Measurements from ENCODE around the gene AP1G2. TPM values are rescaled to one million over a fixed set of nuclear protein-coding genes. Genes with fewer than 3 reads are reported as not detected.

AP1G2 gene
- total RNA-seq, 1 experiment from 2014 or later, result 69.7 TPM

DNA sequence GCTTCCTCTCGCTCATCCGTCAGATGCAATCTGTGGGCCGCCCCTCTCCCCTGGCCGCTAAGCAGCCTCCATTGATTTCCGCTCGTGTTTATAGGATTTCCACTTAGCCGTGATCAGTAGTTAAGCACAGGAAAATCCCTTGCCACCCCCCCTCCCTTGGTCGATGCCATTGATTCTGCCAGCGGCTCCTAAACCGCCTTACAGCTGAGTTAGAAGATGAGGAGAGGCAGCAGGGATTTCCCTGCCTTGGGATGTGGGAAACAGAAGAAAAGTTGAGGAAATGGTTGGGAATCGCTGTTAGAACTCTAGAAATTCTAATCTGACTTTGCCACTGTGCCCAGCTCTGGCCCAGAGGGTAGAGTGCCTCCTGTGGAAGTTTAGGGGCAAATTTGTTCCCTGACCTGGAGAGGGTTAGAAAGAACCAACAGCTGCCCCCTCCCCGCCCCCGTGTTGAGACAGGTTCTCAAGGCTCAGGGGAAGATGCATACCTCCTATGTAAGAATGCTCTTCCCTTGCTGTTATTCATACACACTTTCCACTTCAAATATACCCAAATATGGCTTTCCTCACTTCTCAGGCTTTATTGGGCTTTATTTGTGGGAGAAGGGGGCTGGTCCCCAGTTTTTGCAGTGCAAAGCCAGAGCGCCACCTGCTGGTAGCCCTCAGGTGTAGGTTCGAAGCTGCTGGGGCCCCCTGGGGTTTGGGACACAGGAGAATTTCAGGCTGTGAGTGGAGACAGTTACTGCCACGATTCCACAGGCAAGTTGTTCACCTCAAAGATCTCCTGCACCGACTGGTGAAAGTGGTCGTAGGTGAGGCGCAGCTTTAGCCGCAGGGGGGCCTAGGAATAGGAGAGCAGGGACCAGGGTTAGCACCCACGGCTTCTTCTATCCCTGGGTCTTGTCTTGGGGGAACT, 8.3 kb downstream of the AP1G2 start:
- no peak for ATAC-seq

GRCh38 chr14:23558346-23559009, 9.1 kb downstream of the AP1G2 start:
- peak overlapping the region; percentile 92; the same call in 1 of the 2 replicates for H3K4me2 ChIP-seq (ENCODE audit: low read length)
- intact Hi-C loops (cut with micrococcal nuclease), result loop anchor here (10.0 kb wide), 1 partner anchor 484 kb away; no protein-coding TSS in a partner anchor
- no peaks in the 10 kb centered on the region for H3K27me3 ChIP-seq (ENCODE audit: low read length)
- no peaks in the 10 kb centered on the region for H3K9me2 ChIP-seq (replicated peaks; ENCODE audit: low read length)
- BruUV-seq (replicated peaks), result no TSS peak
- H3K4me3 ChIP-seq (ENCODE audit: low read length), result no peak overlapping the region; the same call in 1 of the 2 replicates
- ChIA-PET CTCF (no interaction called here), POLR2A (ENCODE audit: unreplicated experiment) (no interaction called here)
- H3K4me1 ChIP-seq (ENCODE audit: insufficient read depth, low read length), result peaks cover 32% of the 10 kb centered on the region
- DNase-seq (no peak), ATAC-seq (no peak)
- no peaks in the 10 kb centered on the region for H3F3A ChIP-seq (ENCODE audit: low read length, unreplicated experiment)
- H2AFZ ChIP-seq (ENCODE audit: low read length), result no peak overlapping the region
- peaks cover 26% of the 10 kb centered on the region for H3K79me2 ChIP-seq (ENCODE audit: low read length)
- no peak overlapping the region for H3K9ac ChIP-seq (ENCODE audit: low read length)
- no peaks in the 10 kb centered on the region for H3K9me3 ChIP-seq (ENCODE audit: low read length)
- no peak overlapping the region for H3K27ac ChIP-seq (ENCODE audit: low read length)
- H4K20me1 ChIP-seq (ENCODE audit: low read length), result no peaks in the 10 kb centered on the region
- TF ChIP-seq CTCF (conservative IDR thresholded peaks at IDR 0.05; ENCODE audit: low read depth, low read length) (no peak), EZH2 (IDR thresholded peaks at IDR 0.05; ENCODE audit: low read length, unreplicated experiment) (no peak), EZH2phosphoT487 (IDR thresholded peaks at IDR 0.05; ENCODE audit: borderline replicate concordance, low read length) (no peak)
- H3K36me3 ChIP-seq (ENCODE audit: low read depth, low read length), result peaks cover 9% of the 10 kb centered on the region; the same call in 1 of the 2 replicates

More for the DNA sequence above, 8.3 kb downstream of the AP1G2 start:
- Histone ChIP-seq H3K9me2 (replicated peaks; ENCODE audit: low read length) (no peaks in the 10 kb centered on the region), H3K36me3 (ENCODE audit: low read depth, low read length) (peaks cover 11% of the 10 kb centered on the region), H3K9me3 (ENCODE audit: low read length) (no peaks in the 10 kb centered on the region), H3K9ac (ENCODE audit: low read length) (no peak overlapping the region), H3K79me2 (ENCODE audit: low read length) (peaks cover 26% of the 10 kb centered on the region), H3K27ac (ENCODE audit: low read length) (no peak overlapping the region), H3K4me3 (ENCODE audit: low read length) (no peak overlapping the region), H3K4me2 (ENCODE audit: low read length) (no peak overlapping the region), H4K20me1 (ENCODE audit: low read length) (no peaks in the 10 kb centered on the region), H3K27me3 (ENCODE audit: low read length) (no peaks in the 10 kb centered on the region), H3K4me1 (ENCODE audit: insufficient read depth, low read length) (peaks cover 32% of the 10 kb centered on the region), H3F3A (ENCODE audit: low read length, unreplicated experiment) (no peaks in the 10 kb centered on the region), H2AFZ (ENCODE audit: low read length) (no peak overlapping the region)
- intact Hi-C loops (cut with micrococcal nuclease), result loop anchor here (10.0 kb wide), 1 partner anchor 484 kb away; no protein-coding TSS in a partner anchor
- no peak for TF ChIP-seq EZH2 (IDR thresholded peaks at IDR 0.05; ENCODE audit: low read length, unreplicated experiment)
- TF ChIP-seq EZH2phosphoT487 (IDR thresholded peaks at IDR 0.05; ENCODE audit: borderline replicate concordance, low read length), result no peak
- TF ChIP-seq CTCF (conservative IDR thresholded peaks at IDR 0.05; ENCODE audit: low read depth, low read length), result peak; percentile 98
- ChIA-PET POLR2A (ENCODE audit: unreplicated experiment) (no interaction called here), CTCF (interaction anchor here (1.3 kb wide), 1 partner anchor 81 kb away, joined by 4 read pairs; no protein-coding TSS in a partner anchor)
- BruUV-seq (replicated peaks), result no TSS peak
- DNase-seq, result peak; percentile 48

All from PC-3 (cell line).